Skin epidermis (tissue), 12 donors: Measurements from ENCODE around the gene GSTK1.

Source experiments
- H3K27ac ChIP-seq, 21 experiments: fragments of 200-600 bp; sonication (generic) in 11 of 21; one replicate each; pipeline ENCODE4 v1.5.0; 2020; ENCODE audit warnings: mild to moderate bottlenecking in 3 of 21, inconsistent platforms in 2 of 21, moderate library complexity in 2 of 21
- H3K4me3 ChIP-seq, 7 experiments: fragments of 200-600 bp; sonication (generic) in 2 of 7; one replicate each; pipeline ENCODE4 v1.5.0; 2020; ENCODE audit warnings: inconsistent platforms in 2 of 7, mild to moderate bottlenecking in 2 of 7, moderate library complexity in 1 of 7

GSTK1 gene

GRCh38 chr7:143287935-143288826 is 24.9 kb downstream of the GSTK1 start, which contains the start of gene CASP2:
Gene CASP2, plus strand, starts transcription at chr7:143288351. Its CDS starts 105 bp downstream, at chr7:143288456.
- H3K4me3 ChIP-seq, result peak within 1 kb of the TSS; percentile 76 to 97 (median 95)
- peak within 1 kb of the TSS; percentile 79 to 99 (median 94) for H3K27ac ChIP-seq

- Histone ChIP-seq H3K27ac (peak overlapping the region; percentile 79 to 99 (median 94)), H3K4me3 (peak overlapping the region; percentile 76 to 97 (median 95))
Observed at GRCh38 chr7:143288836-143289235, 25.6 kb downstream of the GSTK1 start.

GRCh38 chr7:143289421-143289820 is 26.2 kb downstream of the GSTK1 start:
- peak overlapping the region; percentile 76 to 97 (median 95) for H3K4me3 ChIP-seq
- H3K27ac ChIP-seq, result peak overlapping the region in 13 of 21 experiments; percentile 90 to 99 (median 95)

DNA sequence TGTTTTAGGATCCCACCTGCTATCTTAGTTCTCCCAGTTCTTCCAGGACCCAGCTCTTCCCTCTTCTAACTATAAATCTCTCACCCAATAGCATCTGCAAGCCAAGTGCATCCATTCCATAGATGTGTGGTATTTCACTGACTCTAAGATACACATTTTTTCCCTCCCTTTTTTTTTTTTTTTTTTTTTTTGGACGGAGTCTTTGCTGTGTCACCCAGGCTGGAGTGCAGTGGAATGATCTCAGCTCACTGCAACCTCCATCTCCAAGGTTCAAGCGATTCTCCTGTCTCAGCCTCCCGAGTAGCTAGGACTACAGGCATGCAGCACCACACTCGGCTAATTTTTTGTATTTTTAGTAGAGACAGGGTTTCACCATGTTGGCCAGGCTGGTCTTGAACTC is 26.6 kb downstream of the GSTK1 start:
- Histone ChIP-seq H3K4me3 (peak overlapping the region in 2 of 7 experiments; percentile 95 to 97), H3K27ac (peak overlapping the region in 3 of 21 experiments; percentile 95 to 99 (median 97))

- peak overlapping the region in 2 of 21 experiments; percentile 12 to 99 for H3K27ac ChIP-seq
- no peak overlapping the region for H3K4me3 ChIP-seq
Observed at GRCh38 chr7:143290293-143290692, 27.1 kb downstream of the GSTK1 start.

- H3K4me3 ChIP-seq, result no peak overlapping the region
- H3K27ac ChIP-seq, result no peak overlapping the region
Observed at GRCh38 chr7:143292876-143293275, 29.6 kb downstream of the GSTK1 start.

- Histone ChIP-seq H3K27ac (no peak overlapping the region), H3K4me3 (no peak overlapping the region)
Observed at GRCh38 chr7:143295870-143296269, 32.6 kb downstream of the GSTK1 start.

GRCh38 chr7:143296686-143297085 is 33.4 kb downstream of the GSTK1 start:
- Histone ChIP-seq H3K27ac (peak overlapping the region in 1 of 21 experiments; percentile 2), H3K4me3 (no peak overlapping the region)

- Histone ChIP-seq H3K4me3 (no peak overlapping the region), H3K27ac (no peak overlapping the region)
Observed at GRCh38 chr7:143299346-143299745, 36.1 kb downstream of the GSTK1 start.

- Histone ChIP-seq H3K4me3 (no peak overlapping the region), H3K27ac (no peak overlapping the region)
Observed at GRCh38 chr7:143299840-143300239, 36.6 kb downstream of the GSTK1 start.

DNA sequence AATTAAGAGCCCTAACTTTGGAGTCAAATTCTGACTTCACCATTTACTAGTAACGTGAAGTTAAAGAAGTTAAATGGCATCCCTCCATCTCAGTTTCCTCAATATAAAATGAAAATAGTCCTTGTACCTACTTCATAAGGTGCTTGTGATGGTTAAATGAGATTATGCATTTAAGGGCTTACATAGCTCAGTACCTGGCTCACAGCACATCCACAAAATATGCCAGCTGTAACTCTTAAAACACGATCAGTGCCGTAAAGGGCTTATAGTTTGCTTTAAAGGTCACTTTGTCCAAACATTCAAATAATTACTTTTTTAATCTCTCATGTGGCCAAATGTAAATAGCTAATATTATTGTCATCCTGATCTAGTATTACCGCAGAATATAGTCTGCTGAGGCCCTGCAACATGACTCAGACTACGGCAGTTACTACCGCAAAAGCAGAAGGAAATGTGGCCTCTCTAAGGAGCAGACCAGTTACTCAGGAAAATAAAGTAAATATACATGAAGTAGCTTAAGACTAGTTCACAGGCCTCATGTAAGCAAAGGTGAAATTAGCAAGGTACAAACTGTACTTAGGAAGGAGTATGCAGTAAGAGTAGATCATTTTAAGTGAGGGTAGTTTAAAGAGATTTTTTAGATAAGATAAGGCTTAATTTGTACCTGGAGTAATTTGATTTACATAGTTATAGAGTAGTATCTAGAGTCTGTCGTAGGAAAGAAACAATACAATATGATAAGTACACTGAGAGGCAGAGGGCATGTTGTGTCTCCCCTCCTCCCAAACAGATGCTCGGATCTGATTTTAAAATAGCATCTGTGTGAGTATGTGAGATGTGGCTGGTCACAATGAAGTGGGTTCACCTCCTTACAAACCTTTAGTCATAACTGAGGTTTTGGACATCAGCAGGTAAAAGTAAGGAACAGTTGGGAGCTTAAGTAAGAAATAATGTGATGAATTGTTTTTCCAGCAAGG is 38.0 kb downstream of the GSTK1 start:
- Histone ChIP-seq H3K27ac (peak overlapping the region in 2 of 21 experiments; percentile 2 to 47), H3K4me3 (no peak overlapping the region)

DNA sequence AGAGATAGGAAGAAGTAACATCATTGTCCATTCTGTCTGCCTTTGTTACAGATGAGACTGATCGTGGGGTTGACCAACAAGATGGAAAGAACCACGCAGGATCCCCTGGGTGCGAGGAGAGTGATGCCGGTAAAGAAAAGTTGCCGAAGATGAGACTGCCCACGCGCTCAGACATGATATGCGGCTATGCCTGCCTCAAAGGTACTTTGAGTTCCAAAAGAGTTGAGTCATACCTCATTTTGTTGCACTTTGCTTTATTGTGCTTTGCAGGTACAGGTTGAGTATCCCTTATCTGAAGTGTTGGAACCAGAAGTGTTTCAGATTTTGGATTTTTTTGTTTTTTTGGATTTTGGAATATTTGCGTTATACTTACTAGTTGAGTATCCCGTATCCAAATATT is 40.5 kb downstream of the GSTK1 start:
- H3K4me3 ChIP-seq, result no peak overlapping the region
- H3K27ac ChIP-seq, result no peak overlapping the region

DNA sequence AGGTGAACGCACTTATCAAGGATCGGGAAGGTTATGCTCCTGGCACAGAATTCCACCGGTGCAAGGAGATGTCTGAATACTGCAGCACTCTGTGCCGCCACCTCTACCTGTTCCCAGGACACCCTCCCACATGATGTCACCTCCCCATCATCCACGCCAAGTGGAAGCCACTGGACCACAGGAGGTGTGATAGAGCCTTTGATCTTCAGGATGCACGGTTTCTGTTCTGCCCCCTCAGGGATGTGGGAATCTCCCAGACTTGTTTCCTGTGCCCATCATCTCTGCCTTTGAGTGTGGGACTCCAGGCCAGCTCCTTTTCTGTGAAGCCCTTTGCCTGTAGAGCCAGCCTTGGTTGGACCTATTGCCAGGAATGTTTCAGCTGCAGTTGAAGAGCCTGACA is 41.7 kb downstream of the GSTK1 start:
- H3K27ac ChIP-seq, result no peak overlapping the region
- no peak overlapping the region for H3K4me3 ChIP-seq

- H3K4me3 ChIP-seq, result no peak overlapping the region
- no peak overlapping the region for H3K27ac ChIP-seq
Observed at GRCh38 chr7:143305423-143306070, 42.3 kb downstream of the GSTK1 start.

- Histone ChIP-seq H3K27ac (no peak overlapping the region), H3K4me3 (no peak overlapping the region)
Observed at GRCh38 chr7:143308632-143309031, 45.4 kb downstream of the GSTK1 start.

DNA sequence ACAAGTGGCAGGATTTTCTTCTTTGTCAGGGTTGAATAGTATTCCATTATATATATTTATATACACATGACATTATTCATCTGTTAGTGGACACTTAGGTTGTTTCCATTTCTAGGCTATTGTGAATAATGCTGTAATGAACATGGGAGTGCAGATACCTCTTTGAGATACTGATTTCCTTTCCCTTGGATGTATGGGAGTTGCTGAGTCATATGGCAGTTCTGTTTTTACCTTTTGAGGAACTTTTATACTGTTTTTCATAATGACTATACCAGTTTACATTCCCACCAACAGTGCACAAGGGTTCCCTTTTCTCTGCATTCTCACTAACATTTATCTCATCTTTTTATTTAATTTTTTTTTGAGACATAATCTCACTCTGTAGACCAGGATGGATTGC is 50.9 kb downstream of the GSTK1 start:
- H3K4me3 ChIP-seq, result no peak overlapping the region
- no peak overlapping the region for H3K27ac ChIP-seq

DNA sequence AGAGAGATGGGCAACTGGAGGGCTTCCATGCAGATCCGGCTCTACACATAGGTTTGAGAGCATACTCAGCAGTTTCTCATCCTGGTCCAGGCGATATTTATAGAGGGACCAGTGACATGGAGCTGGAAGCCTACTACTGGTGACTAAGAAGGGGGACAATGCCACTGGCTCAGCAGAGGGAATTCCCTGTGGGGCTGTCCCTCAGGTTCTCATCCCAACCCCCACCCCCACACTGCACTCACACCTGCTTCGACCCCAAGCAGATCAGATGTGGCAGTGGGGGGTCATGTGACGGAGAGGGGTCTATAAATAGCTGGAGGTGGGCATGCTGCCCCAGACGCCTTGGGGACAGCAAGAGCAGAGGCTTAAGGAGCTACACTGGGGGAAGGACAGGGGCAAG is 52.5 kb downstream of the GSTK1 start, which contains the start of gene CLCN1:
TSS of gene CLCN1 (plus strand) at position 336 of the 400 bp plus-strand sequence. CDS start 102 bp downstream, outside the sequence.
- Histone ChIP-seq H3K27ac (no peak within 1 kb of the TSS), H3K4me3 (no peak within 1 kb of the TSS)

DNA sequence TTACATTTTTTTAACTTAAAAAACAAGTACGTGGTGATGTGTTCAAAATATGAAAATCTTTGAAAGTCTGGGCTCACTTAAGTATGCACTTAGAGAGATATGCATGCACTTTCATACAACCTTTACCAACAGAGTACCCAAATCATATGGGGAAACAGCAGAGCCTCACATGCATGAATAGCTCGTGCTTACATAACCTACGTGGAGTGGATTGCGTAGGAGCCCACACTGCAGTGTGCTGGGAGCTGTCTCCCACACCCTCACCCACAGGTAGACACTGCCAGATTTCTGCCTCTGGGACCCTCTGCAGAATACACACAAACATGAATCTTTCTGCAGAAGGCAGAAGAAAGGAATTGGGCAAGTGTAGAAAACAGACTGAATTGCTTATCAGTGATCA is 53.3 kb downstream of the GSTK1 start:
- Histone ChIP-seq H3K4me3 (no peak overlapping the region), H3K27ac (no peak overlapping the region)

DNA sequence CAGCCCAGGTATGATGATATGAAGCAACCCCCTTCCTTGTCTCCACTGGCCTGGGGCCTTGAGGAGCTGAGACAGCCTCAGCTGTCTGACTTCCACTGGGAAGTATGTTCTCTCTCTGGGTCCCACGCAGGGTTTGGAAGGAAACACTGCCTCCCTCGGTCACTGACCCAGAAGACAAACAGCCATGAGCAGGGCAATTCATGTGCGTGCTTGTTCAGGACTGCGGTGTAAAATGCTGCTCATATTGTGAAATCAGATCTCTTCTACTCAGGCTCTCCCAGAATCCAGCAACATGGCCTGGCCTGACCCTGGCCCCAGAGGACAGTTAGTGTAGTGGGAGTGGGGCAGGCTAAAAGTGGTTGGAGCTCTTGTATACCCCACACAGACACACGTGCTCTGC is 55.4 kb downstream of the GSTK1 start:
- H3K4me3 ChIP-seq, result no peak overlapping the region
- H3K27ac ChIP-seq, result peak overlapping the region in 9 of 21 experiments; percentile 17 to 55 (median 31)
